SU-DHL-6 (cell line): Measurements from ENCODE around the gene NUP50.

Source experiments
- H2AFZ ChIP-seq: fragments of 200-600 bp; sonication (generic); 2 replicates; pipeline ENCODE4 v1.6.1; 2014; ENCODE audit warnings: low read depth, mild to moderate bottlenecking, moderate library complexity, mixed read lengths, antibody characterized with exemption, low read length; ENCODE audit not compliant: severe bottlenecking
- H3F3A ChIP-seq: fragments of 200-600 bp; shearing (Covaris generic); 2 replicates; pipeline ENCODE4 v1.6.0; 2016; ENCODE audit warnings: antibody characterized with exemption, mild to moderate bottlenecking; ENCODE audit not compliant: insufficient read depth
- H3K27ac ChIP-seq: fragments of 200-600 bp; sonication (generic); 2 replicates; pipeline ENCODE4 v1.5.1; 2016; ENCODE audit warnings: low read depth, mild to moderate bottlenecking, low read length, moderate library complexity, mixed read lengths
- H3K27me3 ChIP-seq: fragments of 200-600 bp; sonication (generic), shearing (Covaris generic); 2 replicates; pipeline ENCODE4 v1.6.0; 2014; ENCODE audit warnings: mild to moderate bottlenecking, low read length
- H3K36me3 ChIP-seq: fragments of 200-600 bp; sonication (generic); 2 replicates; pipeline ENCODE4 v1.6.1; 2014; ENCODE audit warnings: mild to moderate bottlenecking, low read length, mixed read lengths
- H3K4me2 ChIP-seq: fragments of 300-600, 200-600 bp; shearing (Covaris generic), sonication (generic); 2 replicates; pipeline ENCODE4 v1.6.0; 2014; ENCODE audit warnings: low read length, low read depth, mild to moderate bottlenecking; ENCODE audit not compliant: poor library complexity, severe bottlenecking
- H3K4me3 ChIP-seq: fragments of 200-600 bp; sonication (generic); 2 replicates; pipeline ENCODE4 v1.5.1; 2014; ENCODE audit warnings: antibody characterized with exemption, low read length, mild to moderate bottlenecking, mixed read lengths; ENCODE audit not compliant: insufficient read depth, poor library complexity, severe bottlenecking
- H3K79me2 ChIP-seq: fragments of 200-600 bp; sonication (generic); 2 replicates; pipeline ENCODE4 v1.6.1; 2014; ENCODE audit warnings: mild to moderate bottlenecking, low read length, moderate library complexity; ENCODE audit not compliant: insufficient read depth
- H3K9ac ChIP-seq: fragments of 200-600 bp; sonication (generic); 2 replicates; pipeline ENCODE4 v1.7.0; 2014; ENCODE audit warnings: mild to moderate bottlenecking, low read length
- H3K9me2 ChIP-seq: fragments of 200-600 bp; sonication (generic); replicated peaks from 2 replicates; pipeline ENCODE4 v1.6.1; 2014; ENCODE audit warnings: low read length; ENCODE audit not compliant: insufficient read depth
- H3K9me3 ChIP-seq: fragments of 200-600 bp; sonication (generic); 2 replicates; pipeline ENCODE4 v1.6.1; 2014; ENCODE audit warnings: low read length, mixed read lengths; ENCODE audit not compliant: insufficient read depth
- H4K20me1 ChIP-seq: fragments of 200-600 bp; sonication (generic); 2 replicates; pipeline ENCODE4 v1.6.1; 2014; ENCODE audit warnings: low read depth, mild to moderate bottlenecking, antibody characterized with exemption, low read length, moderate library complexity, mixed read lengths
- CTCF ChIP-seq: fragments of 200-600 bp; sonication (generic); IDR thresholded peaks from one replicate; pipeline ENCODE4 v1.5.1; 2017; ENCODE audit warnings: antibody characterized with exemption, mild to moderate bottlenecking, low read length, moderate library complexity; ENCODE audit not compliant: insufficient read depth, poor library complexity, severe bottlenecking
- EZH2phosphoT487 ChIP-seq: fragments of 200-600 bp; sonication (generic), shearing (Covaris generic); conservative IDR thresholded peaks from 2 replicates; pipeline ENCODE4 v1.6.1; 2018; ENCODE audit warnings: mild to moderate bottlenecking, antibody characterized with exemption, low read length, moderate library complexity, mixed read lengths

NUP50 gene

GRCh38 chr22:45231293-45231692, 67.6 kb downstream of the NUP50 start:
- H3F3A ChIP-seq = 0 out of 2 replicates have a peak, but pooled peaks cover 4% of the 10 kb centered on the region
- H3K9me3 ChIP-seq = no peaks in the 10 kb centered on the region
- no peaks in the 10 kb centered on the region for H3K36me3 ChIP-seq
- H4K20me1 ChIP-seq = no peaks in the 10 kb centered on the region
- no peak overlapping the region for H3K9ac ChIP-seq
- TF ChIP-seq CTCF (no peak), EZH2phosphoT487 (no peak)
- H3K9me2 ChIP-seq = no peaks in the 10 kb centered on the region
- no peak overlapping the region for H3K4me2 ChIP-seq
- H3K27ac ChIP-seq = no peak overlapping the region
- H3K4me3 ChIP-seq = no peak overlapping the region
- H3K27me3 ChIP-seq = no peaks in the 10 kb centered on the region
- H2AFZ ChIP-seq = no peak overlapping the region
- no peaks in the 10 kb centered on the region for H3K79me2 ChIP-seq

- H3K27ac ChIP-seq = no peak overlapping the region
- no peak overlapping the region for H3K9ac ChIP-seq
- no peak overlapping the region for H2AFZ ChIP-seq
- no peaks in the 10 kb centered on the region for H3K9me3 ChIP-seq
- no peak for TF ChIP-seq EZH2phosphoT487
- no peak for TF ChIP-seq CTCF
- H3K79me2 ChIP-seq = no peaks in the 10 kb centered on the region
- no peak overlapping the region for H3K4me2 ChIP-seq
- H3F3A ChIP-seq = 0 out of 2 replicates have a peak, but pooled peaks cover 4% of the 10 kb centered on the region
- no peaks in the 10 kb centered on the region for H4K20me1 ChIP-seq
- no peak overlapping the region for H3K4me3 ChIP-seq
- H3K36me3 ChIP-seq = no peaks in the 10 kb centered on the region
- H3K27me3 ChIP-seq = no peaks in the 10 kb centered on the region
- no peaks in the 10 kb centered on the region for H3K9me2 ChIP-seq
These were observed 69.7 kb downstream of the NUP50 start for GRCh38 chr22:45233386-45233785.

GRCh38 chr22:45233827-45234226, 70.1 kb downstream of the NUP50 start:
- Histone ChIP-seq H3K36me3 (no peaks in the 10 kb centered on the region), H3F3A (0 out of 2 replicates have a peak, but pooled peaks cover 4% of the 10 kb centered on the region), H3K9me3 (no peaks in the 10 kb centered on the region), H4K20me1 (no peaks in the 10 kb centered on the region), H3K79me2 (no peaks in the 10 kb centered on the region), H2AFZ (no peak overlapping the region), H3K27ac (no peak overlapping the region), H3K27me3 (no peaks in the 10 kb centered on the region), H3K4me3 (no peak overlapping the region), H3K9ac (no peak overlapping the region), H3K4me2 (no peak overlapping the region), H3K9me2 (no peaks in the 10 kb centered on the region)
- no peak for TF ChIP-seq CTCF
- TF ChIP-seq EZH2phosphoT487 = no peak
